ENCODE measurements around the gene HIC2.
"Not testable (repeated sequence)": the region's sequence is repeated elsewhere in the genome, so short reads cannot be mapped to it uniquely, and the experiment has no call there.

DNA sequence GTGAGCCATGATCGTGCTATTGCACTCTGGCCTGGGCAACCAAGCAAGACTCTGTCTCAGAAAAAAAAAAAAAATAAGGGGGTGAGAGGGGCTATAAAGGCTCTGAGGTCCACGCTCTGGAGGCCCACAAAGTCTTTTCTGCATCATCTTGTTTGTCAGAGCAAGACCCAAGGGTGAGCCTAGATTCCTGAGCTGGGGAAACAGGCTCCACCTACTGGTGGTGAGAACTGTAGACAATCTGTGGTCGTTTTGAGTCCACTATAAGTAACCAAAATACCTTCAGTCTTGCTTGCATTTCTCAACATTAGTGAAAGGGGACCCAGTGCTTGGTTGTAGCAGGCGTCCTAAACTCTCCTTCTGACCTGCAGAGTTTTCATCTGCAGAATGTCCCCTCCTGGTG is 45.5 kb downstream of the HIC2 start:
- not testable (repeated sequence) for TF ChIP-seq FOXM1 (IDR thresholded peaks at IDR 0.05; ENCODE audit: borderline replicate concordance); FOXK2 (IDR thresholded peaks at IDR 0.05)

Measured in HEK293T (cell line).